BJ (cell line): Measurements from ENCODE around the gene RTN4RL2. TPM values are rescaled to one million over a fixed set of nuclear protein-coding genes. Genes with fewer than 3 reads are reported as not detected.
A peak's percentile ranks its signal among the peaks of the same experiment; 100 is the strongest.

Experiments used
- CTCF ChIA-PET: fragments of 350-600 bp; formaldehyde crosslinking; extraction: SDS; loops from one replicate; lab custom pipeline; 2021; ENCODE audit warnings: antibody characterized with exemption, inconsistent platforms; lab: Yijun Ruan, JAX
- POLR2A ChIA-PET: fragments of 300-600 bp; sonication (Branson Sonifier 250); formaldehyde crosslinking; extraction: SDS; loops from one replicate; lab custom pipeline; 2021; ENCODE audit warnings: antibody characterized with exemption; lab: Charles Lee
- DNase-seq: peaks from one replicate; pipeline ENCODE4 v3.0.0-alpha.2; 2011; ENCODE audit warnings: low read depth
- H3K27me3 ChIP-seq: 2 replicates; pipeline ENCODE4 v1.6.0; 2011; ENCODE audit warnings: low read length; ENCODE audit not compliant: control insufficient read depth, insufficient read depth
- H3K36me3 ChIP-seq: 2 replicates; pipeline ENCODE4 v1.5.1; 2011; ENCODE audit warnings: low read length; ENCODE audit not compliant: control insufficient read depth, insufficient read depth
- H3K4me3 ChIP-seq: 2 replicates; pipeline ENCODE4 v1.5.1; 2011; ENCODE audit warnings: low read depth, mild to moderate bottlenecking, control low read depth, low read length
- polyA plus RNA-seq: library from polyadenylated mRNA; depleted of rRNA; stranded (reverse); fragments of >200 nt; gene quantifications from 2 replicates; pipeline ENCODE4 v1.2.3, GENCODE V29; 2011
- TF ChIP-seq, protein P1 (sequence below): IDR thresholded peaks from 2 replicates; pipeline ENCODE4 v1.5.1; 2011; ENCODE audit warnings: low read depth, mild to moderate bottlenecking, control low read depth, inconsistent platforms, low read length, moderate library complexity; ENCODE audit not compliant: insufficient read depth

Gene RTN4RL2
- polyA plus RNA-seq, 1 experiment: 0.43 TPM

DNA sequence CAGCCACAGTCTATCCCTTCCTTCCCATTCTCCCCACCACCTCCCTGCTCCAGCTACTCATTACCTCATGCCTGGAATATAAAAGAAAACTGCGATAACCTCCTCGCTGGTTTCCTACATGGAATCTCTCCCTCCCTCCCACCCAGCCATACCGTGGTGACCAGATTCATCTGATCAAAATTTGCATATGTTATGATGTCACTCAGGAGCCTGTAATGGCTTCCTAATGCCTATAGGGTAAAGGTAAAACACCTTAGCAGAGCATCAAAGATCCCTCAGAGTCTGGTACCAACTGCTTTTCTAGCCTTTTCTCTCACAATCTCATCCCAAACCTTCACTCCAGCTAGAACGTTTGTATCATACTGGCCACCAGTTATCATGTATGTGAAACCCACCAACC lies 19.6 kb downstream of the RTN4RL2 start:
- TF ChIP-seq, protein P1, sequence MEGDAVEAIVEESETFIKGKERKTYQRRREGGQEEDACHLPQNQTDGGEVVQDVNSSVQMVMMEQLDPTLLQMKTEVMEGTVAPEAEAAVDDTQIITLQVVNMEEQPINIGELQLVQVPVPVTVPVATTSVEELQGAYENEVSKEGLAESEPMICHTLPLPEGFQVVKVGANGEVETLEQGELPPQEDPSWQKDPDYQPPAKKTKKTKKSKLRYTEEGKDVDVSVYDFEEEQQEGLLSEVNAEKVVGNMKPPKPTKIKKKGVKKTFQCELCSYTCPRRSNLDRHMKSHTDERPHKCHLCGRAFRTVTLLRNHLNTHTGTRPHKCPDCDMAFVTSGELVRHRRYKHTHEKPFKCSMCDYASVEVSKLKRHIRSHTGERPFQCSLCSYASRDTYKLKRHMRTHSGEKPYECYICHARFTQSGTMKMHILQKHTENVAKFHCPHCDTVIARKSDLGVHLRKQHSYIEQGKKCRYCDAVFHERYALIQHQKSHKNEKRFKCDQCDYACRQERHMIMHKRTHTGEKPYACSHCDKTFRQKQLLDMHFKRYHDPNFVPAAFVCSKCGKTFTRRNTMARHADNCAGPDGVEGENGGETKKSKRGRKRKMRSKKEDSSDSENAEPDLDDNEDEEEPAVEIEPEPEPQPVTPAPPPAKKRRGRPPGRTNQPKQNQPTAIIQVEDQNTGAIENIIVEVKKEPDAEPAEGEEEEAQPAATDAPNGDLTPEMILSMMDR: no peak
- no peaks in the 10 kb centered on the region; the same call in 1 of the 2 replicates for H3K36me3 ChIP-seq
- DNase-seq: no peak
- H3K4me3 ChIP-seq: no peak overlapping the region
- ChIA-PET POLR2A (no interaction called here), CTCF (interaction anchor here (1.2 to 10.3 kb wide), 6 partner anchors 8 to 48 kb away, joined by 3 to 188 read pairs (median 19); partner anchors contain the start of gene RTN4RL2)
- H3K27me3 ChIP-seq: peaks cover 18% of the 10 kb centered on the region

GRCh38 chr11:57480409-57481137 lies 20.2 kb downstream of the RTN4RL2 start:
- H3K4me3 ChIP-seq: no peak overlapping the region
- ChIA-PET POLR2A (no interaction called here), CTCF (interaction anchor here (0.6 to 10.3 kb wide), 9 partner anchors 8 to 135 kb away, joined by 3 to 188 read pairs (median 3); partner anchors contain the start of gene RTN4RL2)

DNA sequence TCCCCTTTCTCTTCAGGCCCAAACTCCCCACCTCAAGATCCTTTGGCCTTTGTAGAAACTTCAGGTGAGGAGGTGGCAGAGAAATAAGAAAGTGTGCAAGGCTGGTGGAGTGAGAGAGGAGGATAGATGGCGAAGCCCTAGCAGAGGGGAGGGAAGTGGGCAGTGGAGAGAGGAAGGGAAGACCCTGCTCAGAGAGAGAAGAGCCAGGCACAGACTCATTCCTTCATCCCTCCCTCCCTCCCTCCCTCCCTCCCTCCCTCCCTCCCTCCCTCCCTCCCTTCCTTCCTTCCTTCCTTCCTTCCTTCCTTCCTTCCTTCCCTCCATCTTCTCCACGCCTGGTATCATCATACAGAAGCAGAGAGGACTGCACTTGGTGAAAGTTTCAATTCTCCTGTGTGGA lies 21.0 kb downstream of the RTN4RL2 start:
- no peak for DNase-seq
- CTCF ChIA-PET: interaction anchor here (0.8 to 10.3 kb wide), 7 partner anchors 15 to 136 kb away, joined by 3 to 188 read pairs (median 30); partner anchors contain the start of genes RTN4RL2, SLC43A1 and UBE2L6
- TF ChIP-seq, protein P1: no peak
- Histone ChIP-seq H3K36me3 (peaks cover 2% of the 10 kb centered on the region; the same call in 1 of the 2 replicates), H3K4me3 (no peak overlapping the region), H3K27me3 (peaks cover 10% of the 10 kb centered on the region)
- POLR2A ChIA-PET: no interaction called here

More at GRCh38 chr11:57480409-57481137, 20.2 kb downstream of the RTN4RL2 start:
- Histone ChIP-seq H3K27me3 (peaks cover 14% of the 10 kb centered on the region), H3K36me3 (peaks cover 2% of the 10 kb centered on the region; the same call in 1 of the 2 replicates)
- TF ChIP-seq, protein P1: peak; percentile 75
- DNase-seq: no peak

DNA sequence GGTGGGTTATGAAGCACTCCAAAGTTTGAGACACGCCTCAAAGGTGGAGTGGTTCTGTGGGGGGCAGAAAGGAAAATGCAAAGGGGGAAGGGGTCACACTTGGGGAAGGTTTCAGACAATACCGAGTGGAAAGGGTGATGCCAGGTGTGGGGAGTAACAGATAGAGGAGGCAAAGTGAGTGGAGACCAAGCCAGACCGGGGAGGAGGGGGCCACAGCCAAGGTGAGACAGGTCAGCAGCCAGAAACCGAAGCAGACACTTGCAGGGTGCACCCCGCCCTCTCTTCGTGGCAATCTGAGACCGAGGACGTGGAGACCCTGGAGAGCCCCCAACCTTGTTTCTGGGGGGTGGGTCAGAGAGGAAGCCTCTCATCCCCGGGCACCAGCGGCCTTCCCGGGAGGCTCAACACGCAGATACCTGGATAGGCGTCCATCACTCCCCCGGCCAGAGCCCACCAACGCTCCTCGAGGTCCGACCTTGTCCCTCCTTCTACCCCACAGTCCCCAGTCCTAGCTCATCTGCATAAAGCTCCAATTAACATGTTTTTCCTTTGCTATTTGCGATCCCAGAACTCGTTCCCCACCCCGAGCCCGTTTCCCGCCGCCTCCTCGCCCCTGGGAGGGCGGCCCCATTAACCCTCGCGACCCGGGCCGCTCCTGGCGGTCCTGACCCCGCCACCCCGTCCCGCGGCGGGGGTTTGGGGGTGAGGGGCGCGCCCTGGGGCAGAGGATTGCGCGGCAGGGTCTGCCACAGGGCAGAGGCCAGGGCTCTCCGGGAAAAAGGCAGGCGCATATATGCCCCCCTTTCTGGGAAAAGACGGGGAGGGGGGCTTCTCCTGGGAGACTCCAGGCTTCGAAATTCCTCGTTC lies 21.8 kb downstream of the RTN4RL2 start:
- peaks cover 10% of the 10 kb centered on the region for H3K27me3 ChIP-seq
- TF ChIP-seq, protein P1: no peak
- POLR2A ChIA-PET: no interaction called here
- H3K4me3 ChIP-seq: peak overlapping the region; percentile 26; the same call in 1 of the 2 replicates
- peaks cover 2% of the 10 kb centered on the region; the same call in 1 of the 2 replicates for H3K36me3 ChIP-seq
- DNase-seq: no peak
- CTCF ChIA-PET: interaction anchor here (1.2 to 10.3 kb wide), 10 partner anchors 8 to 158 kb away, joined by 3 to 188 read pairs (median 21); partner anchors contain the start of genes RTN4RL2, SLC43A1 and UBE2L6
